ENCODE measurements around the gene SLC8A1. TPM values are rescaled to one million over a fixed set of nuclear protein-coding genes. Genes with fewer than 3 reads are reported as not detected.

SLC8A1 gene
- total RNA-seq, 1 experiment from 2014 or later: 1.7 TPM

- H3K23me2 ChIP-seq (ENCODE audit: insufficient read length, low read depth, low read length, poor library complexity, severe bottlenecking): no peaks in the 10 kb centered on the region
- no peak overlapping the region for H2AK5ac ChIP-seq (ENCODE audit: insufficient read length, low read length)
- no peak overlapping the region for H3K9ac ChIP-seq (ENCODE audit: extremely low read depth, insufficient read length, low read length)
- H3K79me2 ChIP-seq (ENCODE audit: insufficient read depth, low read length): no peaks in the 10 kb centered on the region
- H3K4ac ChIP-seq (ENCODE audit: low read depth, low read length): no peak overlapping the region
- no peak overlapping the region for H4K8ac ChIP-seq (replicated peaks; ENCODE audit: insufficient read length, low read depth, low read length)
- H3K36me3 Mint-ChIP-seq (ENCODE audit: insufficient read depth in 1 of 3, low read depth in 3 of 3): peaks cover 0 to 1% (median 0%) of the 10 kb centered on the region in 3 experiments; a peak in 3 of 7 replicates
- no peak overlapping the region for H2BK20ac ChIP-seq (ENCODE audit: low read depth, low read length, poor library complexity, severe bottlenecking)
- no peak for DNase-seq
- peak overlapping the region in 2 of 3 experiments; percentile 10 to 26; a peak in 1 of 7 replicates for H3K27ac Mint-ChIP-seq
- no peaks in the 10 kb centered on the region for H3K9me3 Mint-ChIP-seq
- H3K27me3 ChIP-seq (ENCODE audit: insufficient read depth, low read length): no peaks in the 10 kb centered on the region
- no peak for TF ChIP-seq CTCF (conservative IDR thresholded peaks at IDR 0.05)
- H3K4me3 Mint-ChIP-seq: no peak overlapping the region
- no peak overlapping the region for H3K18ac ChIP-seq (ENCODE audit: insufficient read length, low read depth, low read length)
- H2AFZ ChIP-seq (ENCODE audit: low read length): no peak overlapping the region
- no peak overlapping the region for H3K4me2 ChIP-seq (ENCODE audit: insufficient read depth, insufficient read length, low read length)
- WGBS (ENCODE audit: extremely low coverage, insufficient read length, low lambda C conversion rate): no CpG with 5 or more reads among the region's 4 CpGs
- H3K4me1 ChIP-seq (ENCODE audit: insufficient read depth, low read length): no peaks in the 10 kb centered on the region
- no peak overlapping the region for H3K27ac ChIP-seq (ENCODE audit: insufficient read length, low read depth, low read length)
- H3K56ac ChIP-seq (ENCODE audit: insufficient read length, low read depth, low read length): no peak overlapping the region
- no peak overlapping the region for H3K23ac ChIP-seq (ENCODE audit: insufficient read length, low read depth, low read length)
- no peak overlapping the region for H4K91ac ChIP-seq (ENCODE audit: insufficient read length, low read depth, low read length)
- H2BK12ac ChIP-seq (ENCODE audit: insufficient read length, low read depth, low read length): no peak overlapping the region
- peaks cover 0 to 10% of the 10 kb centered on the region in 2 experiments; a peak in 2 of 4 replicates for H3K4me1 Mint-ChIP-seq
- no peaks in the 10 kb centered on the region for H3K27me3 Mint-ChIP-seq (ENCODE audit: low read depth)
- no peak overlapping the region for H2BK120ac ChIP-seq (ENCODE audit: low read depth, low read length, poor library complexity, severe bottlenecking)
- H3K14ac ChIP-seq (ENCODE audit: insufficient read depth, low read length): no peak overlapping the region
- H4K20me1 ChIP-seq (ENCODE audit: control insufficient read depth, insufficient read depth, insufficient read length): no peaks in the 10 kb centered on the region
- H2BK15ac ChIP-seq (ENCODE audit: low read depth, low read length): no peak overlapping the region
- H4K5ac ChIP-seq (ENCODE audit: insufficient read length, low read depth, low read length): no peak overlapping the region
- H3K79me1 ChIP-seq (ENCODE audit: insufficient read depth, low read depth, low read length, poor library complexity, severe bottlenecking): no peaks in the 10 kb centered on the region
- H2BK5ac ChIP-seq (ENCODE audit: insufficient read length, low read length): no peak overlapping the region
- H3K9me3 ChIP-seq (ENCODE audit: control insufficient read depth, low read depth, low read length): no peaks in the 10 kb centered on the region
- no peak overlapping the region for H3T11ph ChIP-seq (ENCODE audit: low read length)
These were observed 286.4 kb downstream of the SLC8A1 start for GRCh38 chr2:40165509-40165844.

Data from H9 (cell line).